ENCODE data around the gene DPH2. TPM values are rescaled to one million over a fixed set of nuclear protein-coding genes. Genes with fewer than 3 reads are reported as not detected.

The DPH2 gene
- total RNA-seq, 1 experiment from 2014 or later: 38.9 TPM

DNA sequence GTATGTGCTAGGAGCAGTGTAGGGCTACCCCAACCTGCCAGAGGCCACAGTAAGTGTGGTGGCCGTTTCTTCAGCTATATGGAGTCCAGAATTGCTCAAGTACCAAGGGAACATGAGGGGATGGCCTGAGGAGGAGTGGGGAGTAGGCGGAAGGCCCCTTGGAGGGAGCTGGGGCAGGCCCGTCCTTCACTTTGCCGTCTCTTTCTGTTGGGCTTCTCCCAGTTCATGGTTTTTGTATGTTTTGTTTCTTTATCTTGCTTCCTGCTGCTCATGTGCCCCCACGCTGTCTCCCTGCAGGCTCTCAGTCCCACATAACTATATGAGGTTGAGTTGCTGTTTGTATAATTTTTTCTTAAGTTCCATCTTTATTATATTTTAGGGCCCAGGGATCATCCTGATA is 5.9 kb upstream of the DPH2 start:
- no peak overlapping the region for H3K27ac Mint-ChIP-seq (ENCODE audit: low read depth, unreplicated experiment)
- ChIA-PET POLR2A (interaction anchor here (0.7 to 1.0 kb wide), 2 partner anchors 11 to 13 kb away, joined by 3 to 8 read pairs; partner anchors contain the start of gene ATP6V0B), CTCF (interaction anchor here (1.2 kb wide), 1 partner anchor 11 kb away, joined by 4 read pairs; the partner anchor contains the start of gene ATP6V0B)
- H3K4me1 Mint-ChIP-seq (ENCODE audit: insufficient read depth, unreplicated experiment): no peaks in the 10 kb centered on the region
- intact Hi-C loops (cut with micrococcal nuclease): no loop called here
- DNase-seq (ENCODE audit: unreplicated experiment): no peak
- no peak overlapping the region for H3K4me3 Mint-ChIP-seq (ENCODE audit: unreplicated experiment)
- BruUV-seq (replicated peaks): no TSS peak
- TF ChIP-seq, protein P1, sequence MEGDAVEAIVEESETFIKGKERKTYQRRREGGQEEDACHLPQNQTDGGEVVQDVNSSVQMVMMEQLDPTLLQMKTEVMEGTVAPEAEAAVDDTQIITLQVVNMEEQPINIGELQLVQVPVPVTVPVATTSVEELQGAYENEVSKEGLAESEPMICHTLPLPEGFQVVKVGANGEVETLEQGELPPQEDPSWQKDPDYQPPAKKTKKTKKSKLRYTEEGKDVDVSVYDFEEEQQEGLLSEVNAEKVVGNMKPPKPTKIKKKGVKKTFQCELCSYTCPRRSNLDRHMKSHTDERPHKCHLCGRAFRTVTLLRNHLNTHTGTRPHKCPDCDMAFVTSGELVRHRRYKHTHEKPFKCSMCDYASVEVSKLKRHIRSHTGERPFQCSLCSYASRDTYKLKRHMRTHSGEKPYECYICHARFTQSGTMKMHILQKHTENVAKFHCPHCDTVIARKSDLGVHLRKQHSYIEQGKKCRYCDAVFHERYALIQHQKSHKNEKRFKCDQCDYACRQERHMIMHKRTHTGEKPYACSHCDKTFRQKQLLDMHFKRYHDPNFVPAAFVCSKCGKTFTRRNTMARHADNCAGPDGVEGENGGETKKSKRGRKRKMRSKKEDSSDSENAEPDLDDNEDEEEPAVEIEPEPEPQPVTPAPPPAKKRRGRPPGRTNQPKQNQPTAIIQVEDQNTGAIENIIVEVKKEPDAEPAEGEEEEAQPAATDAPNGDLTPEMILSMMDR (IDR thresholded peaks at IDR 0.05; ENCODE audit: unreplicated experiment): no peak
- no peaks in the 10 kb centered on the region for H3K9me3 Mint-ChIP-seq (ENCODE audit: unreplicated experiment)
- H3K36me3 Mint-ChIP-seq (ENCODE audit: insufficient read depth, unreplicated experiment): peaks cover 12% of the 10 kb centered on the region
- H3K27me3 Mint-ChIP-seq (ENCODE audit: insufficient read depth, unreplicated experiment): no peaks in the 10 kb centered on the region

- Mint-ChIP-seq H3K27ac (ENCODE audit: low read depth, unreplicated experiment) (no peak overlapping the region), H3K36me3 (ENCODE audit: insufficient read depth, unreplicated experiment) (peaks cover 12% of the 10 kb centered on the region), H3K4me3 (ENCODE audit: unreplicated experiment) (no peak overlapping the region), H3K27me3 (ENCODE audit: insufficient read depth, unreplicated experiment) (no peaks in the 10 kb centered on the region), H3K9me3 (ENCODE audit: unreplicated experiment) (no peaks in the 10 kb centered on the region), H3K4me1 (ENCODE audit: insufficient read depth, unreplicated experiment) (no peaks in the 10 kb centered on the region)
- POLR2A ChIA-PET: no interaction called here
- CTCF ChIA-PET: no interaction called here
- intact Hi-C loops (cut with micrococcal nuclease): no loop called here
- TF ChIP-seq, protein P1 (IDR thresholded peaks at IDR 0.05; ENCODE audit: unreplicated experiment): no peak
- DNase-seq (ENCODE audit: unreplicated experiment): no peak
- BruUV-seq (replicated peaks): no TSS peak
Observed at GRCh38 chr1:43965316-43965715, 4.5 kb upstream of the DPH2 start.

- no peaks in the 10 kb centered on the region for H3K9me3 Mint-ChIP-seq (ENCODE audit: unreplicated experiment)
- TF ChIP-seq, protein P1 (IDR thresholded peaks at IDR 0.05; ENCODE audit: unreplicated experiment): no peak
- ChIA-PET POLR2A (interaction anchor here (1.4 kb wide), 1 partner anchor 22 kb away, joined by 6 read pairs; the partner anchor contains the start of gene IPO13), CTCF (interaction anchor here (0.6 to 2.1 kb wide), 3 partner anchors 22 to 437 kb away, joined by 3 to 11 read pairs (median 4); partner anchors contain the start of gene IPO13)
- H3K27ac Mint-ChIP-seq (ENCODE audit: low read depth, unreplicated experiment): no peak overlapping the region
- peak; percentile 51 for DNase-seq (ENCODE audit: unreplicated experiment)
- H3K36me3 Mint-ChIP-seq (ENCODE audit: insufficient read depth, unreplicated experiment): no peaks in the 10 kb centered on the region
- H3K4me1 Mint-ChIP-seq (ENCODE audit: insufficient read depth, unreplicated experiment): no peaks in the 10 kb centered on the region
- no TSS peak for BruUV-seq (replicated peaks)
- H3K4me3 Mint-ChIP-seq (ENCODE audit: unreplicated experiment): no peak overlapping the region
- intact Hi-C loops (cut with micrococcal nuclease): no loop called here
- no peaks in the 10 kb centered on the region for H3K27me3 Mint-ChIP-seq (ENCODE audit: insufficient read depth, unreplicated experiment)
Observed at GRCh38 chr1:43968348-43968948, 1.4 kb upstream of the DPH2 start.

GRCh38 chr1:43969416-43969745 is 429 bp upstream of the DPH2 start:
- peaks cover 8% of the 10 kb centered on the region for H3K4me1 Mint-ChIP-seq (ENCODE audit: insufficient read depth, unreplicated experiment)
- POLR2A ChIA-PET: interaction anchor here (1.6 to 3.9 kb wide), 2 partner anchors 22 to 262 kb away, joined by 6 to 28 read pairs; partner anchors contain the start of genes IPO13 and ST3GAL3
- H3K9me3 Mint-ChIP-seq (ENCODE audit: unreplicated experiment): no peaks in the 10 kb centered on the region
- no peak overlapping the region for H3K27ac Mint-ChIP-seq (ENCODE audit: low read depth, unreplicated experiment)
- BruUV-seq (replicated peaks): no TSS peak
- H3K36me3 Mint-ChIP-seq (ENCODE audit: insufficient read depth, unreplicated experiment): peaks cover 7% of the 10 kb centered on the region
- CTCF ChIA-PET: interaction anchor here (1.9 kb wide), 1 partner anchor 24 kb away, joined by 5 read pairs; no protein-coding TSS in a partner anchor
- TF ChIP-seq, protein P1 (IDR thresholded peaks at IDR 0.05; ENCODE audit: unreplicated experiment): no peak
- intact Hi-C loops (cut with micrococcal nuclease): loop anchor here (1.0 kb wide), 1 partner anchor 23 kb away; the partner anchor contains the start of gene IPO13
- DNase-seq (ENCODE audit: unreplicated experiment): no peak
- peak overlapping the region; percentile 98 for H3K4me3 Mint-ChIP-seq (ENCODE audit: unreplicated experiment)
- no peaks in the 10 kb centered on the region for H3K27me3 Mint-ChIP-seq (ENCODE audit: insufficient read depth, unreplicated experiment)

Data from MCF 10A (cell line).